C4-2B (cell line): ENCODE measurements around the gene CEP72.

ENCODE experiments used
- H3K27ac ChIP-seq: fragments of 450-650 bp; 2 replicates; pipeline ENCODE4 v1.5.1; 2017
- CTCF ChIP-seq: fragments of 450-650 bp; conservative IDR thresholded peaks from 2 replicates; pipeline ENCODE4 v1.5.1; 2017; ENCODE audit warnings: mild to moderate bottlenecking
- ZFX ChIP-seq: fragments of 450-650 bp; IDR thresholded peaks from 2 replicates; pipeline ENCODE4 v1.6.1; 2017

CEP72 gene

GRCh38 chr5:637581-638450 lies 25.7 kb downstream of the CEP72 start:
- TF ChIP-seq CTCF (no peak), ZFX (no peak)
- no peak overlapping the region for H3K27ac ChIP-seq

GRCh38 chr5:638501-639252 lies 26.5 kb downstream of the CEP72 start:
- TF ChIP-seq CTCF (no peak), ZFX (no peak)
- no peak overlapping the region for H3K27ac ChIP-seq

- no peak overlapping the region for H3K27ac ChIP-seq
- TF ChIP-seq ZFX (no peak), CTCF (no peak)
Observed at GRCh38 chr5:639253-639530, 27.1 kb downstream of the CEP72 start.

GRCh38 chr5:639584-640213 lies 27.6 kb downstream of the CEP72 start:
- H3K27ac ChIP-seq = no peak overlapping the region
- TF ChIP-seq ZFX (no peak), CTCF (no peak)

- no peak for TF ChIP-seq ZFX
- no peak for TF ChIP-seq CTCF
Observed at GRCh38 chr5:640461-641330, 28.6 kb downstream of the CEP72 start.

GRCh38 chr5:641331-641765 lies 29.2 kb downstream of the CEP72 start:
- H3K27ac ChIP-seq = no peak overlapping the region
- TF ChIP-seq CTCF (no peak), ZFX (no peak)

More at GRCh38 chr5:640461-641330, 28.6 kb downstream of the CEP72 start:
- no peak overlapping the region for H3K27ac ChIP-seq
